ENCODE measurements around the gene LCP2.

LCP2 gene

DNA sequence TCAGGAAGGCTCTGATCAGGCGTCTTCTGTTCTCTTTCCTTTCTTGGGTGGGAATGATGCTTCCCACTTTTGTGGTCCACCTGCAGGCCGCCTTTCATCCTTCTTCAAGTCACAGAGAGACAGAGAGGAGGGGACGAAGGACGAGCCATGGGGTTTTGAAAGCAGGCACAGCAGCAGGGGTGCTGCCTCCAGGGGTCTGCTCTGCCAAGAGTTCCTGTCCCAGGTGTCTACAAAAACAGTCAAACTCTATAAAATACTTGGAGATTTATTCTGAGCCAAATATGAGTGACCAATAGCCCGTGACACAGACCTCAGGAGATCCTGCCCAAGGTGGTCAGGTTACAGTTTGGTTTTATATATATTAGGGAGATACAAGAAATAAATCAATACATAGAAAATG lies 34.5 kb upstream of the LCP2 start:
- no peak for TF ChIP-seq ZNF274 (IDR thresholded peaks at IDR 0.05; ENCODE audit: low read depth, low read length)
- H3K4me3 ChIP-seq (ENCODE audit: low read length), result no peak overlapping the region

- peak overlapping the region; percentile 21; the same call in 1 of the 2 replicates for H3K4me3 ChIP-seq (ENCODE audit: low read length)
- TF ChIP-seq ZNF274 (IDR thresholded peaks at IDR 0.05; ENCODE audit: low read depth, low read length), result no peak
Observed at GRCh38 chr5:170330568-170331054, 33.0 kb upstream of the LCP2 start.

DNA sequence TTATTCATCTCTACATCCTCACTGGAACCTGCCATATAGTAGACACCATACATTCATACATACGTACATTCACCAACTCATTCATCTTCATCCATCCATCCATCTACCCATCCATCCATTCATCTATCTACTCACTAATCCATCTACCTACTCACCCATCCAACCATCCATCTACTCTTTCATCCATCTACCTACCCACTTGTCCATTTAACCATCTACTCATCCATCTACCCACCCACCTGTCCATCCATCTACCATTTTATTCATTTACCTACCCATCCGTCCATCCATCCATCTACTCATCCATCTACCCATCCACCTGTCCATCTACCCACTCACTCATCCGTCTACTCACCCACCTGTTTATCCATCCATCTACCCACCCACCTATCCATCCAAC lies 31.9 kb upstream of the LCP2 start:
- no peak for TF ChIP-seq ZNF274 (IDR thresholded peaks at IDR 0.05; ENCODE audit: low read depth, low read length)
- H3K4me3 ChIP-seq (ENCODE audit: low read length), result no peak overlapping the region

GRCh38 chr5:170327829-170328228 lies 30.3 kb upstream of the LCP2 start:
- no peak overlapping the region; the same call in 1 of the 2 replicates for H3K4me3 ChIP-seq (ENCODE audit: low read length)
- no peak for TF ChIP-seq ZNF274 (IDR thresholded peaks at IDR 0.05; ENCODE audit: low read depth, low read length)

- no peak for TF ChIP-seq ZNF274 (IDR thresholded peaks at IDR 0.05; ENCODE audit: low read depth, low read length)
- no peak overlapping the region; the same call in 1 of the 2 replicates for H3K4me3 ChIP-seq (ENCODE audit: low read length)
Observed at GRCh38 chr5:170327168-170327567, 29.6 kb upstream of the LCP2 start.

GRCh38 chr5:170319301-170319700 lies 21.7 kb upstream of the LCP2 start:
- no peak for TF ChIP-seq ZNF274 (IDR thresholded peaks at IDR 0.05; ENCODE audit: low read depth, low read length)
- no peak overlapping the region for H3K4me3 ChIP-seq (ENCODE audit: low read length)

DNA sequence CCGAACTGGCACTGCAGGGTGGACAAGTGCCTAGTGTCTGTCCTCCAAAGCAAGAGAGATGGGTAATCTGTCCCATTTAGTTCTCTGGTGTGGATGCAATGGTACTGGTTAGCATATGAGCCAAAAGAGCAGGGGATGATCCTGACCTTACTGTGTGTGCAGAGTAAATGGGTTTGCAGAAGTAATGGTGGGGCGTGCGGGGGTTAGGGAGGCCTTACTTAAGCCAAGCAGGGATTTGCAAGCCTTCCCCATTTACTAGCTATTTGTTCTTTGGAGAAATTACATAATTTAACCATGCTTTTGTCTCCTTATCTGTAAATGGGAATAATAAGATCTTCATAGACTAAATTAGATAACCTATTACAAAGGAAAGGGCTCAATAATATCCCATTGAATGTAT lies 19.9 kb upstream of the LCP2 start:
- no peak overlapping the region for H3K4me3 ChIP-seq (ENCODE audit: low read length)
- no peak for TF ChIP-seq ZNF274 (IDR thresholded peaks at IDR 0.05; ENCODE audit: low read depth, low read length)

- TF ChIP-seq ZNF274 (IDR thresholded peaks at IDR 0.05; ENCODE audit: low read depth, low read length), result no peak
- no peak overlapping the region for H3K4me3 ChIP-seq (ENCODE audit: low read length)
Observed at GRCh38 chr5:170316937-170317336, 19.4 kb upstream of the LCP2 start.

GRCh38 chr5:170315154-170315553 lies 17.6 kb upstream of the LCP2 start:
- TF ChIP-seq ZNF274 (IDR thresholded peaks at IDR 0.05; ENCODE audit: low read depth, low read length), result no peak
- no peak overlapping the region for H3K4me3 ChIP-seq (ENCODE audit: low read length)

DNA sequence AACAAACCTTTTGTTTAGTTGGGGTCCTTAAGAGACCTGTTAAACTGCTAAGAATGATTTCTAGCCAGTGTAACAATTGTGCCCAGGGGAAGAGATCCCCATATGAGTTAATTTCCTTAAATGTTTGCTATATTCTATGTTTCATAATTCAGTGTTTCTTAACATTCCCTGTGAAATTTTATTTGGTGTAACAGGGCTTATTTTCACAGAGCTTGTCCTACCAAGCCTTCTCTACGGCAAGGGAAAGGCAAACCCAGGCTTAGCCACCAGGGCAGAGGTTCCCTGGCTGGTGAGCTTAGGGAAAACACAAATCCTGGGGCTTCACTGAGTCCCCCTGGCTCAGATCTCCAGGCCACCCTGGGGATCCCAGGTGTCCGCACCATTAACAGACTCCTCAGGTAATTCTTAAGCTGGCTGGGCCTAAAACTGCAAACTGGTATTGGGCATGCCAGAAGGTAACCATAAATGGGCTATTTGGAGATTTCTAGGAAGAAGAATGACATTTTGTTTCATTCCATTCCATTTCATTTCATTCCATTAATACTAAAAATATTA lies 17.0 kb upstream of the LCP2 start:
- H3K4me3 ChIP-seq (ENCODE audit: low read length), result no peak overlapping the region
- no peak for TF ChIP-seq ZNF274 (IDR thresholded peaks at IDR 0.05; ENCODE audit: low read depth, low read length)

- no peak for TF ChIP-seq ZNF274 (IDR thresholded peaks at IDR 0.05; ENCODE audit: low read depth, low read length)
- no peak overlapping the region for H3K4me3 ChIP-seq (ENCODE audit: low read length)
Observed at GRCh38 chr5:170313816-170314215, 16.2 kb upstream of the LCP2 start.

- TF ChIP-seq ZNF274 (IDR thresholded peaks at IDR 0.05; ENCODE audit: low read depth, low read length), result no peak
- H3K4me3 ChIP-seq (ENCODE audit: low read length), result no peak overlapping the region
Observed at GRCh38 chr5:170313344-170313743, 15.8 kb upstream of the LCP2 start.

DNA sequence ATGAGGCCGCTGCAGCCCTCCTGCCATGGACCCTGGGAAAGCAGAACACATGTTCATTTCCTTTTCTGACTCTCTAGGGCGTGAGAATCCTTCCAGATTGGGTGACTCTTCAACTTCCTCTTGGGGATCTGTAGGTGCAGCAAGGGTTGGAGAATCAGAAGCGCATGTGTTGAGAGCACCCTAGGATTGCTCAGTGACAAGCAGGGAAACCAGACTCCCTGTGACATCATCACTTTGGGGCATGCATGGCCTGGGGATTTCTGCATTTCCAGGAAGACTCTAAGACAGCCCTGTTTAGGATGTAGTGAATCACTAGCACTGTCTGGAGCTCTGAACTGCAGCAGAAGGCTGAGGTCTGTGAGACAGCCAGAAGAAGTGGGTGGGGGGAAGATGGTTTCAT lies 15.1 kb upstream of the LCP2 start:
- TF ChIP-seq ZNF274 (IDR thresholded peaks at IDR 0.05; ENCODE audit: low read depth, low read length), result no peak
- no peak overlapping the region for H3K4me3 ChIP-seq (ENCODE audit: low read length)

GRCh38 chr5:170312301-170312595 lies 14.7 kb upstream of the LCP2 start:
- no peak overlapping the region for H3K4me3 ChIP-seq (ENCODE audit: low read length)
- TF ChIP-seq ZNF274 (IDR thresholded peaks at IDR 0.05; ENCODE audit: low read depth, low read length), result no peak

DNA sequence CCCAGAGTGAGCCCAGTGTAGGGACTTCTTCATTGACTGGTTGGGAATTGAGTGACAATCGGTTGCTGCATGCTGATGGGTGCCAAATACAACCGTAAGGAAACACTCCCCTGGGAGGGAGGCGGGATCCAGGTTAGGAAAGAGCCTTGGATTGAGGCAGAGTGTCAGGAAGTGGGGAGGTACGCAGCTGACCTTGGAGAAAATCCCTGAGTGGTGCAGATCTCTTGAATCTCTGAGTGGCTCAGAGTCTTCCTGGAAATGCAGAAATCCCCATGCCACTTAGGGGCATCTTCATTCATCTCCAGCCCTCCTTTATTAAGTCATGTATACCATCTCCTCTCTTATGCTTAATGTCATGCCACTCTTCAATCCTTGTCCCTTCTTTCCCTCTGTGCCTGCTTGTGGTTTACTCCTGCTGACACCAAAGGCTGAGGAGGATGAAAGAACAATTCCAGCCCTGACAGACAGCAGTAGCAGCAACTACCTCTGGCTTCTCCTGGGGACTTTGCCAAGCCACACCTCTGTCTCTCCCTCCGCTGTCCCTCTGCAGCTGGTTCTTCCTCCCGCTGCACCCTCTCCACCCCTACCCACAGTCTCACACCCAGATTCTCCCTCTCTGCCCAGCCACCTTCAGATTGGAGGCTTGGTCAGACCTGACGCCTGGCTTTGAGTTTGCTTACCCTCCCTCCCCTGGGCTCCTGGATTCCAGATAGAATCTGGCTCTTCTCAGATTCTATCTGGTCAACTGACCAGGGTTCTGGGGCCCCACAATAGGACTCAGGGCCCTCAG lies 14.1 kb upstream of the LCP2 start:
- H3K4me3 ChIP-seq (ENCODE audit: low read length), result no peak overlapping the region
- no peak for TF ChIP-seq ZNF274 (IDR thresholded peaks at IDR 0.05; ENCODE audit: low read depth, low read length)

Measured in GM08714 (cell line).